Small intestine (tissue), 7 donors: Measurements from ENCODE around the gene COMMD10. TPM values are rescaled to one million over a fixed set of nuclear protein-coding genes. Genes with fewer than 3 reads are reported as not detected.

Experiments
- DNase-seq, 2 donors: peaks; one replicate each; pipeline versions ENCODE4 v3.0.0 to v3.0.0-alpha.2; 2013
- FAIRE-seq: peaks from 2 replicates; lab custom pipeline; 2012; peaks lifted over from hg19 to GRCh38; lab: Jason Lieb, UNC
- H3K27ac ChIP-seq, 3 donors: one replicate each; pipeline ENCODE4 v1.5.1; 2013; ENCODE audit warnings: low read length in 2 of 3, mild to moderate bottlenecking in 2 of 3, control low read depth in 1 of 3, inconsistent platforms in 1 of 3, low read depth in 1 of 3, moderate library complexity in 1 of 3
- H3K27me3 ChIP-seq, 3 donors: one replicate each; pipeline ENCODE4 v1.6.1; 2013; ENCODE audit warnings: low read length in 3 of 3, inconsistent platforms in 1 of 3; ENCODE audit not compliant: control insufficient read depth in 3 of 3, insufficient read depth in 3 of 3
- H3K36me3 ChIP-seq, 3 donors: one replicate each; pipeline ENCODE4 v1.6.1; 2013; ENCODE audit warnings: low read length in 3 of 3, inconsistent platforms in 1 of 3, low read depth in 1 of 3, mild to moderate bottlenecking in 1 of 3, moderate library complexity in 1 of 3; ENCODE audit not compliant: control insufficient read depth in 3 of 3, insufficient read depth in 2 of 3
- H3K4me1 ChIP-seq, 3 donors: one replicate each; pipeline ENCODE4 v1.6.1; 2013; ENCODE audit warnings: low read length in 2 of 3, inconsistent platforms in 1 of 3, low read depth in 1 of 3, mild to moderate bottlenecking in 1 of 3, moderate library complexity in 1 of 3; ENCODE audit not compliant: control insufficient read depth in 3 of 3, insufficient read depth in 2 of 3
- H3K4me3 ChIP-seq, 3 donors: one replicate each; pipeline ENCODE4 v1.5.1; 2013; ENCODE audit warnings: low read length in 3 of 3, control low read depth in 1 of 3, inconsistent platforms in 1 of 3, low read depth in 1 of 3, mild to moderate bottlenecking in 1 of 3, moderate library complexity in 1 of 3
- H3K9me3 ChIP-seq, 2 donors: one replicate each; pipeline ENCODE4 v1.6.1; 2013; ENCODE audit warnings: low read depth in 1 of 2, low read length in 1 of 2; ENCODE audit not compliant: control insufficient read depth in 2 of 2, insufficient read depth in 1 of 2
- WGBS, 3 donors: extraction: QIAGEN DNeasy Blood & Tissue Kit; methylation state at CpG; one replicate each; pipeline ENCODE4 v1.1.7; 2013; 5-methylcytosine and 5-hydroxymethylcytosine counted together
- polyA plus RNA-seq, 4 donors: library from polyadenylated mRNA; stranded (reverse) in 3 of 4; unstranded in 1 of 4; fragments of 200-250 nt in 3 of 4; fragments of 120-200 nt in 1 of 4; gene quantifications; one replicate each; pipeline versions ENCODE4 v1.2.1 to v1.2.3, GENCODE V29; 2013
- donor health status: healthy with polysubstance abuse.
- donor health status: control.
- donor health status: control.
- donor health status: Bipolar disorder and iron deficiency.
- donor health status: healthy.

The COMMD10 gene
- polyA plus RNA-seq, 4 donors, result 19.7 to 70.3 (median 23.2) TPM

GRCh38 chr5:116231288-116231687 is 146.5 kb downstream of the COMMD10 start:
- no peak overlapping the region for H3K27ac ChIP-seq
- 62 to 74% (median 68%) methylated on average over 2 of the region's 2 CpGs for WGBS, 3 donors
- H3K36me3 ChIP-seq, result peaks cover 0 to 3% (median 0%) of the 10 kb centered on the region in 3 donors
- no peaks in the 10 kb centered on the region for H3K27me3 ChIP-seq
- no peak overlapping the region for H3K4me3 ChIP-seq
- H3K9me3 ChIP-seq, result no peaks in the 10 kb centered on the region
- H3K4me1 ChIP-seq, result no peaks in the 10 kb centered on the region
- no peak for DNase-seq
- FAIRE-seq, result no peak

DNA sequence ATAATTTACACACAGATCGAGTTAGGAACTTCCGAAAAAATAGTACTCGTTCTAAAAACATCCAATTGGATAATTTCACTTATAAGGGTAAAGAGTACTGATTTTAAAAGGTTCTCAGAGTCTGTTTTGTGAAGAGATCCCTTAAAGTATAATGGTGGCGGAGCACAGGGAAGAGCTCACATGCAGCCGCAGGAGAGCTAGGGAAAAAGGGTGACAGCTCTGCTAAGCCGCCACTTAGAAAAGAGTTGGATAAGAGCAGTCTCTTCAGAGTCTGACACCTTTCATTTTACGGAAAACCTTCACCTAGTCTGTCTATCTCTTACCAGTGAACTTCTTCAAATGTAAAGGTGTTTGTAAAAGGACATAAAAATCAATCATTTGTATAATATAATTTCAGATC is 149.9 kb downstream of the COMMD10 start:
- H3K36me3 ChIP-seq, result peaks cover 0 to 3% (median 0%) of the 10 kb centered on the region in 3 donors
- DNase-seq, result no peak
- FAIRE-seq, result no peak
- no peaks in the 10 kb centered on the region for H3K9me3 ChIP-seq
- H3K27ac ChIP-seq, result no peak overlapping the region
- 96 to 98% (median 96%) methylated on average over 7 of the region's 7 CpGs for WGBS, 3 donors
- H3K4me3 ChIP-seq, result no peak overlapping the region
- no peaks in the 10 kb centered on the region for H3K27me3 ChIP-seq
- no peaks in the 10 kb centered on the region for H3K4me1 ChIP-seq

GRCh38 chr5:116237917-116238500 is 153.2 kb downstream of the COMMD10 start:
- Histone ChIP-seq H3K4me1 (no peaks in the 10 kb centered on the region), H3K27me3 (no peaks in the 10 kb centered on the region), H3K9me3 (no peaks in the 10 kb centered on the region), H3K27ac (no peak overlapping the region), H3K36me3 (peaks cover 0 to 3% (median 0%) of the 10 kb centered on the region in 3 donors), H3K4me3 (no peak overlapping the region)
- DNase-seq (no peak), FAIRE-seq (no peak)
- 96% methylated on average over 3 of the region's 3 CpGs for WGBS, 3 donors

DNA sequence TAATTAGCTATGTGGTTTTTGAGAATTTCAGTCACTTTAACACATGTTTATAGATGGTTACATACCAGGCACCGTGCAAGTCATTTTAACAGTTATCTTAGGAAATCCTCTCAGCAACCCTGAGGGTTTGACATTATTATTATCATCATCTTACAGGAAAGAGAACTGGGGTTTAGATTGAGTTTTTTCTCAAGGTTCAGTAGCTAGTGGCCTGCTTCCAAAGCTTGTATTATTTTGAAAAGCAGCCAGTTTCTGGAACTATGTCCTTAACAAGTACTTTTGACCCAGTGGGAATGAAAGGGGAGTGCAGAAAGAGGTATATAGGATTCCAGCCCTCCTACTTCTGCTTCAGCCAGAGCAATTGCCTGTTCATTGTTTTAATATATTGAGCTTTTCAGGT is 157.5 kb downstream of the COMMD10 start:
- Histone ChIP-seq H3K27ac (no peak overlapping the region), H3K36me3 (no peaks in the 10 kb centered on the region), H3K9me3 (peaks cover 0 to 3% of the 10 kb centered on the region in 2 donors), H3K4me1 (no peaks in the 10 kb centered on the region), H3K4me3 (no peak overlapping the region), H3K27me3 (no peaks in the 10 kb centered on the region)
- 55 to 81% (median 70%) methylated on average over 1 of the region's 1 CpG for WGBS, 3 donors
- DNase-seq, result no peak
- FAIRE-seq, result no peak

- no peaks in the 10 kb centered on the region for H3K27me3 ChIP-seq
- DNase-seq (no peak), FAIRE-seq (no peak)
- peaks cover 0 to 8% of the 10 kb centered on the region in 2 donors for H3K9me3 ChIP-seq
- 97 to 100% (median 98%) methylated on average over 3 of the region's 3 CpGs for WGBS, 3 donors
- H3K36me3 ChIP-seq, result no peaks in the 10 kb centered on the region
- no peak overlapping the region for H3K27ac ChIP-seq
- no peak overlapping the region for H3K4me3 ChIP-seq
- no peaks in the 10 kb centered on the region for H3K4me1 ChIP-seq
These were observed 163.6 kb downstream of the COMMD10 start for GRCh38 chr5:116248432-116248831.

GRCh38 chr5:116249648-116250047 is 164.8 kb downstream of the COMMD10 start:
- H3K9me3 ChIP-seq, result peaks cover 0 to 8% of the 10 kb centered on the region in 2 donors
- no peaks in the 10 kb centered on the region for H3K4me1 ChIP-seq
- DNase-seq, result no peak
- no peak overlapping the region for H3K4me3 ChIP-seq
- peak; percentile 94 for FAIRE-seq
- H3K36me3 ChIP-seq, result no peaks in the 10 kb centered on the region
- H3K27ac ChIP-seq, result no peak overlapping the region
- no peaks in the 10 kb centered on the region for H3K27me3 ChIP-seq

- Histone ChIP-seq H3K36me3 (no peaks in the 10 kb centered on the region), H3K4me3 (no peak overlapping the region), H3K27ac (no peak overlapping the region), H3K9me3 (no peaks in the 10 kb centered on the region), H3K4me1 (no peaks in the 10 kb centered on the region), H3K27me3 (no peaks in the 10 kb centered on the region)
- DNase-seq (no peak), FAIRE-seq (no peak)
- WGBS, 3 donors, result 81 to 90% (median 82%) methylated on average over 1 of the region's 1 CpG
These were observed 171.9 kb downstream of the COMMD10 start for GRCh38 chr5:116256717-116257116.

GRCh38 chr5:116265471-116265870 is 180.6 kb downstream of the COMMD10 start:
- FAIRE-seq (no peak), DNase-seq (no peak)
- Histone ChIP-seq H3K36me3 (no peaks in the 10 kb centered on the region), H3K9me3 (peaks cover 0 to 1% of the 10 kb centered on the region in 2 donors), H3K27me3 (no peaks in the 10 kb centered on the region), H3K4me3 (no peak overlapping the region), H3K27ac (no peak overlapping the region), H3K4me1 (no peaks in the 10 kb centered on the region)
- WGBS, 3 donors, result 93 to 98% (median 96%) methylated on average over 3 of the region's 3 CpGs

DNA sequence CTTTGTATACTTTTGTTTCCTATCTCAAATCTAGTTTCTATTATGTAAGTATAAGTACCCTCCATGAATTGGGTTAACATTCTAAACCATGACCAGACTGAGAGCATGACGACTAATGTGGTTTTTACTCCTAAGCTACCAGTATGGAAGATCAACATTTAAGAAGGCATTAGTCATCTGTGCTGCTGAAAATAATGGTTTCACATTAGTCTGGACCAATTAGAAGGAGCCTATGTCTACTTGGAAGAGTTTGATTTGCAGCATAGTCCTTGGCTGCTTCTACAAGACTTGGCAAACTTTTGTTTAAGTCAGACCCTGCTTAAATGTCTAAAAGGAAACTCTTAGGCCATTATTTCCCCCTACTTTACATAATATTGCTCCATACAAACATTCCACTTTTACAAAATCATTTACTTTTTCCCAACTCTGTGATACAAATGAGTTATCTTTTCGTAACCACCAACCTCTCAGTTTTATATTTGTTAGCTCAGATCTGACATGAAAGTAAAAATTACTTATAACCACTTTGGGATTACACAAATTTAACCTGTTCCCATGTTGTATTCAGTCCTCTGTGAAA is 186.7 kb downstream of the COMMD10 start:
- no peak for FAIRE-seq
- Histone ChIP-seq H3K9me3 (peaks cover 0 to 9% of the 10 kb centered on the region in 2 donors), H3K36me3 (no peaks in the 10 kb centered on the region), H3K4me3 (no peak overlapping the region), H3K27ac (no peak overlapping the region), H3K4me1 (no peaks in the 10 kb centered on the region), H3K27me3 (no peaks in the 10 kb centered on the region)
- 82 to 95% (median 88%) methylated on average over 2 of the region's 2 CpGs for WGBS, 3 donors
- DNase-seq, result no peak
